ENCODE measurements around the gene DST.

DNA sequence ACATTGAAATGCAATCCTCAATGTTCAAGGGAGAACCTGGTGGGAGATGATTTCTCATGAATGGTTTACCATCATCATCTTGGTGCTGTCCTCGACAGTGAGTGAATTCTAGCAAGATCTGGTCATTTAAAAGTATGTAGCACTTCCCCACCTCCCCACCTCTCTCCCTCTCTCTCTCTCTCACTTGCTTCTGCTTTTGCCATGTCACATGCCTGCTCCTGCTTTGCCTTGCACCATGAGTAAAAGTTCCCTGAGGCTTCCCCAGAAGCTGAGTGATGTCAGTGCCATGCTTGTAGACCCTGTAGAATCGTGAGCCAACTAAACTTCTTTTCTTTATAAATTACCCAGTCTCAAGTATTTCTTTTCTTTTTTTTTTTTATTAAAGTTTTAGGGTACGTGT is 60.5 kb downstream of the DST start:
- TF ChIP-seq, protein P1, sequence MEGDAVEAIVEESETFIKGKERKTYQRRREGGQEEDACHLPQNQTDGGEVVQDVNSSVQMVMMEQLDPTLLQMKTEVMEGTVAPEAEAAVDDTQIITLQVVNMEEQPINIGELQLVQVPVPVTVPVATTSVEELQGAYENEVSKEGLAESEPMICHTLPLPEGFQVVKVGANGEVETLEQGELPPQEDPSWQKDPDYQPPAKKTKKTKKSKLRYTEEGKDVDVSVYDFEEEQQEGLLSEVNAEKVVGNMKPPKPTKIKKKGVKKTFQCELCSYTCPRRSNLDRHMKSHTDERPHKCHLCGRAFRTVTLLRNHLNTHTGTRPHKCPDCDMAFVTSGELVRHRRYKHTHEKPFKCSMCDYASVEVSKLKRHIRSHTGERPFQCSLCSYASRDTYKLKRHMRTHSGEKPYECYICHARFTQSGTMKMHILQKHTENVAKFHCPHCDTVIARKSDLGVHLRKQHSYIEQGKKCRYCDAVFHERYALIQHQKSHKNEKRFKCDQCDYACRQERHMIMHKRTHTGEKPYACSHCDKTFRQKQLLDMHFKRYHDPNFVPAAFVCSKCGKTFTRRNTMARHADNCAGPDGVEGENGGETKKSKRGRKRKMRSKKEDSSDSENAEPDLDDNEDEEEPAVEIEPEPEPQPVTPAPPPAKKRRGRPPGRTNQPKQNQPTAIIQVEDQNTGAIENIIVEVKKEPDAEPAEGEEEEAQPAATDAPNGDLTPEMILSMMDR (IDR thresholded peaks at IDR 0.05), result no peak
- no peak for TF ChIP-seq EZH2 (IDR thresholded peaks at IDR 0.05; ENCODE audit: borderline replicate concordance, insufficient read depth, low read depth, low read length, poor library complexity, severe bottlenecking)

All from B cell (primary cell).